Measurements from ENCODE around the gene TAB2.

DNA sequence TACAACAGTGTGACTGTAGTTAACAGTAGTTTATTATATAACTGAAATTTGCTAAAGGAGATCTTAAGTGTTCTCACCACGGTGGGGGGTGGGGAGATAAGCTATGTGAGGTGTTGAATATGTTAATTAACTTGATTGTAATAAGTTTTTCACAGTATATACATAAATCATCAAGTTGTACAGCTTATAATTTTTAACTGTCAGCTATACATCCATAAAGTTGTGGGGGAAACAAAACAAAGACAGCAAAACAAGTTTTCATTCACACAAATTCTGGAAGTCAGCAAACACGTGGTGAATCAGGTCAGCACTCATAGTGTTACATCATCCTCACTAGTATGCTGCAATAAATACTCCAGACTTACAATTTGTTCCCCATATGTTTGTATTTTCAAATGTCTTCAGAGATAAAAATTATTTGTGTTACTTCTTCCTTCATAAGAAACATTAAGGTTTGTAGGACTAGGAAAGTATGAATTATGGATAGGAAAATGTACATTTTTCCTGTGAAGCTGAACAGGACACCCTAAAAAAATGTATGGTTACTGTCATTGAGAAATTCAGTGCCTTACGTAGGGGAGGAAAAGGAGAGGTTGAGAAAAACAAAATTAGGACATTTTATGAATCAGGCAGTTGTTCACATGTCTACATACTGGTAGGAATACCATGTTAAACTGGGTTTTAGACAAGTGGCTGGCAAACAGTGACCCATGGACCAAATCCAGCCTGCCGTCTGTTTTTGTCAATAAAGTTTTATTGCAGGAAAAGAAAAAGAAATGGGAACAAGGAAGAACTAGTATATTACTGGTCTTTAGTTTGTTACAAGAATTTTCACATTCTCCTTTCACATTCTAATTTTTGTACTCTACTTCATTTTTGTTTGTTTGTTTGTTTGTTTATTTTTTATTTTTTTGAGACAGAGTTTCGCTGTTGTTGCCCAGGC lies 88.6 kb downstream of the TAB2 start:
- TF ChIP-seq, protein P1, sequence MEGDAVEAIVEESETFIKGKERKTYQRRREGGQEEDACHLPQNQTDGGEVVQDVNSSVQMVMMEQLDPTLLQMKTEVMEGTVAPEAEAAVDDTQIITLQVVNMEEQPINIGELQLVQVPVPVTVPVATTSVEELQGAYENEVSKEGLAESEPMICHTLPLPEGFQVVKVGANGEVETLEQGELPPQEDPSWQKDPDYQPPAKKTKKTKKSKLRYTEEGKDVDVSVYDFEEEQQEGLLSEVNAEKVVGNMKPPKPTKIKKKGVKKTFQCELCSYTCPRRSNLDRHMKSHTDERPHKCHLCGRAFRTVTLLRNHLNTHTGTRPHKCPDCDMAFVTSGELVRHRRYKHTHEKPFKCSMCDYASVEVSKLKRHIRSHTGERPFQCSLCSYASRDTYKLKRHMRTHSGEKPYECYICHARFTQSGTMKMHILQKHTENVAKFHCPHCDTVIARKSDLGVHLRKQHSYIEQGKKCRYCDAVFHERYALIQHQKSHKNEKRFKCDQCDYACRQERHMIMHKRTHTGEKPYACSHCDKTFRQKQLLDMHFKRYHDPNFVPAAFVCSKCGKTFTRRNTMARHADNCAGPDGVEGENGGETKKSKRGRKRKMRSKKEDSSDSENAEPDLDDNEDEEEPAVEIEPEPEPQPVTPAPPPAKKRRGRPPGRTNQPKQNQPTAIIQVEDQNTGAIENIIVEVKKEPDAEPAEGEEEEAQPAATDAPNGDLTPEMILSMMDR (IDR thresholded peaks at IDR 0.05 in 4 of 5, conservative IDR thresholded peaks at IDR 0.05 in 1 of 5) = no peak
- TF ChIP-seq POLR2A (IDR thresholded peaks at IDR 0.05) = no peak
